Stomach (tissue), 8 donors: Measurements from ENCODE around the gene SULT1C2. TPM values are rescaled to one million over a fixed set of nuclear protein-coding genes. Genes with fewer than 3 reads are reported as not detected.

Experiments used
- polyA plus RNA-seq, 3 donors: library from polyadenylated mRNA; stranded (reverse); fragments of 200-250 nt; gene quantifications; one replicate each; pipeline ENCODE4 v1.2.3, GENCODE V29; 2013
- total RNA-seq, 5 donors: library from RNA; depleted of rRNA; stranded (reverse); fragments of >200 nt; gene quantifications; one replicate each; pipeline versions ENCODE4 v1.1.0 to v1.2.3, GENCODE V29; 2014 to 2016
- donor health status: healthy with polysubstance abuse.
- donor health status: Bipolar disorder and iron deficiency.
- donor health status: healthy.

Gene SULT1C2
- total and polyA plus RNA-seq, 8 donors, result 1.4 to 259 (median 80.3) TPM

Other genes starting within 250 kb of the SULT1C2 start
- under 1 TPM in 1 of 5 donors, not detected in 4; 0.73 TPM for gene SULT1C3, start 48.9 kb upstream of the SULT1C2 start, total RNA-seq
- 1 to 10 TPM in 1 of 3 donors, not detected in 2; 2.1 TPM for gene SULT1C3, start 48.9 kb upstream of the SULT1C2 start, polyA plus RNA-seq
- gene SULT1C4, start 89.1 kb downstream of the SULT1C2 start, total RNA-seq, result 10 to 100 TPM in 1 of 5 donors, 1 to 10 TPM in 1, not detected in 3; 2.5 to 20.7 TPM
- 1 to 10 TPM in 1 of 3 donors, under 1 TPM in 2; 0.62 to 2.0 (median 0.73) TPM for gene SULT1C4, start 89.1 kb downstream of the SULT1C2 start, polyA plus RNA-seq
- 100 to 1,000 TPM in 1 of 5 donors, 10 to 100 TPM in 4; 48.7 to 498 (median 76.9) TPM for gene GCC2, start 160.3 kb downstream of the SULT1C2 start, total RNA-seq
- gene GCC2, start 160.3 kb downstream of the SULT1C2 start, polyA plus RNA-seq, result 10 to 100 TPM in 1 of 3 donors, 1 to 10 TPM in 2; 5.2 to 11.0 (median 7.6) TPM
- gene LIMS1, start 245.6 kb downstream of the SULT1C2 start, total RNA-seq, result 100 to 1,000 TPM in 1 of 5 donors, 10 to 100 TPM in 4; 21.0 to 136 (median 35.2) TPM
- 10 to 100 TPM; 11.9 to 33.3 (median 33.1) TPM for gene LIMS1, start 245.6 kb downstream of the SULT1C2 start, polyA plus RNA-seq